D721Med (cell line): Measurements from ENCODE around the gene VWDE.
"Not testable (repeated sequence)": the region's sequence is repeated elsewhere in the genome, so short reads cannot be mapped to it uniquely, and the experiment has no call there.

Experiments used
- DNase-seq: peaks from one replicate; pipeline ENCODE4 v3.0.0; 2011; ENCODE audit warnings: low spot score; ENCODE audit not compliant: insufficient read length
- FAIRE-seq: peaks from 2 replicates; lab custom pipeline; 2011; peaks lifted over from hg19 to GRCh38; lab: Jason Lieb, UNC
- TF ChIP-seq, protein P1 (sequence below): IDR thresholded peaks from 2 replicates; pipeline ENCODE4 v1.5.1; 2012; ENCODE audit warnings: mild to moderate bottlenecking, control low read depth; ENCODE audit not compliant: insufficient read depth; ENCODE audit errors: missing control alignments

The VWDE gene

DNA sequence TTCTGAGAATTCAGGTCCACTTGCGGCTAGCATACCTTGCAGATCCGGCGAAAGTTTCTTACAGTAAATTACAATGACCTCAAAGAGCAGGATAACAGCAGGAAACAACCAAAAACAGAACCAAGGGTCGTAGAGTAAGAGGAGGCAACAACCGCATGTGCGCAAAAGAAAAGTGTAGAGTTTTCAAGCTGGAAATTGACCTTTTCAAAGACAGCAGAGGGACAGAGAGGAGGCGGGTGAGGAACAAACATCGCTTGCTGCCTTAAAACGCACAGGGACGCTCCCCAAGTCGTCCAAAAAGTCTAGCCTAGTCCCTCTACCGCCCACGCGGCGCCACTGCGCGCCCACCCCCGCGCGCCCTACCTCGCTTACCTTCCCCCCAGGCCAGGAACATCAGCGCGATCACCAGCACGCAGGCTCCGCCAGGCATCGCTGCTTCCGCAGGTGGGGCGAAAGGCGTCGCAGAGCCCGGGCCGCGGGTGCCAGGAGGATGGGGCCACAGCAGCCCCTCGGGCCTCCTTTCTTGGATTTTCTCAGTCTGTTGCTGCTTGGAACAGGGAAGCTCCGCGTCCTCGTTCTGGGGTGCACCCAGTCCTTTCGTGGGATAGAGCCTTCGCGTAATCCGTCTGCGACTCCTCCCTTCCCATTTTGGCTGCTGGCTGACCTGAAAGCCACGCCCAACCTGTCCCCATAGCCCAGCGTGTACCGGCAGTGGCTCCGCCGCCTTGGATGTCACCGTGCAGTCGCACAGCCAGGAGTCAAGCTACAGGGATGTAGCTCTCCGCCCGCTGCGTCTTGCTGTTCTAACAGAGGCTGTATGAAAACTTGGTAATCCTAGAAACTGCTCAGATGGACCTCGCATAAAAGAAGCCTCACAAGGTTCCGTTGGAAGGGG, at the start of gene VWDE:
TSS of gene VWDE (minus strand) at position 579 of the 895 bp plus-strand sequence. CDS start at position 430, 149 bp downstream.
- TF ChIP-seq, protein P1, sequence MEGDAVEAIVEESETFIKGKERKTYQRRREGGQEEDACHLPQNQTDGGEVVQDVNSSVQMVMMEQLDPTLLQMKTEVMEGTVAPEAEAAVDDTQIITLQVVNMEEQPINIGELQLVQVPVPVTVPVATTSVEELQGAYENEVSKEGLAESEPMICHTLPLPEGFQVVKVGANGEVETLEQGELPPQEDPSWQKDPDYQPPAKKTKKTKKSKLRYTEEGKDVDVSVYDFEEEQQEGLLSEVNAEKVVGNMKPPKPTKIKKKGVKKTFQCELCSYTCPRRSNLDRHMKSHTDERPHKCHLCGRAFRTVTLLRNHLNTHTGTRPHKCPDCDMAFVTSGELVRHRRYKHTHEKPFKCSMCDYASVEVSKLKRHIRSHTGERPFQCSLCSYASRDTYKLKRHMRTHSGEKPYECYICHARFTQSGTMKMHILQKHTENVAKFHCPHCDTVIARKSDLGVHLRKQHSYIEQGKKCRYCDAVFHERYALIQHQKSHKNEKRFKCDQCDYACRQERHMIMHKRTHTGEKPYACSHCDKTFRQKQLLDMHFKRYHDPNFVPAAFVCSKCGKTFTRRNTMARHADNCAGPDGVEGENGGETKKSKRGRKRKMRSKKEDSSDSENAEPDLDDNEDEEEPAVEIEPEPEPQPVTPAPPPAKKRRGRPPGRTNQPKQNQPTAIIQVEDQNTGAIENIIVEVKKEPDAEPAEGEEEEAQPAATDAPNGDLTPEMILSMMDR = no peak
- no peak for DNase-seq
- FAIRE-seq = no peak

GRCh38 chr7:12453136-12453535, 49.5 kb upstream of the VWDE start:
- DNase-seq, FAIRE-seq: not testable (repeated sequence)

DNA sequence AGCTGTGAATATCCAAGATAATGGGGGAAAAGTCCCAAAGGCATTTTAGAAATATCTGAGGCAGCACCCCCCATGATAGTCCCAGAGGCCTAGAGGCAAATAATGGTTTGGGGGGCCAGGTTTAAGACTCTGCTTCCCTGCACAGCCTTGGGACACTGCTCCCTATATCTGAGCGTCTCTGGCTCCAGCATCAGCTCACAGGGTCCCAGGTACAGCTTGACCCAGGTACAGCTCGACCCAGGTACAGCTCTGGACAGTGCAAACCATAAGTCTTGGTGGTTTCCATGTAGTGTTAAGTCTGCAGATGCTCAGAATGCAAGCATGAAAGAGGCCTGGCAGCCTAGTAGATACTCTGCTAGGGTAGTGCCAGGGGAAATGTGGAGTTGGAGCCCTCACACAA, 47.0 kb upstream of the VWDE start:
- no peak for DNase-seq
- no peak for FAIRE-seq
- TF ChIP-seq, protein P1 = no peak

DNA sequence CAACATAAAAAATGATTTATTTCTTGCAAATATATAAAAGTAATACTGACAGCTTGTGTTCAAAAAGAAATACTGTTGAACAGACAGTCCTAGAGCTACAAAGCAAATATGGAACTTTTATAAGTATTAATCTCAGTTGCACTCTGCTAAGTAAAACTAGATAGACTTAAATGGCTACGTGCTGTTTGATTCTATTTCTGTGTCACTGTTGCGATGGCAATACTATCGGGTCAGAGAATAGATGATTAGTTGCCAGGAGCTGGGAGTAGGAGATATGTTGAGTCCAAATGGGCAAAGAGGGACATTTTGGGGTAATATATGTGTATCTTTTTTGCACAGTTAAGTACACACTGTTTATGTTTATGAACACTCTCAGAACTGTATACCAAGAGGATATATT, 41.1 kb upstream of the VWDE start:
- no peak for DNase-seq
- FAIRE-seq = no peak
- TF ChIP-seq, protein P1 = no peak

GRCh38 chr7:12440229-12440628, 36.6 kb upstream of the VWDE start:
- TF ChIP-seq, protein P1 = no peak
- FAIRE-seq = no peak

GRCh38 chr7:12436896-12437535, 33.4 kb upstream of the VWDE start:
- FAIRE-seq = no peak
- TF ChIP-seq, protein P1 = peak; percentile 23
- no peak for DNase-seq

More at GRCh38 chr7:12440229-12440628, 36.6 kb upstream of the VWDE start:
- DNase-seq = no peak

DNA sequence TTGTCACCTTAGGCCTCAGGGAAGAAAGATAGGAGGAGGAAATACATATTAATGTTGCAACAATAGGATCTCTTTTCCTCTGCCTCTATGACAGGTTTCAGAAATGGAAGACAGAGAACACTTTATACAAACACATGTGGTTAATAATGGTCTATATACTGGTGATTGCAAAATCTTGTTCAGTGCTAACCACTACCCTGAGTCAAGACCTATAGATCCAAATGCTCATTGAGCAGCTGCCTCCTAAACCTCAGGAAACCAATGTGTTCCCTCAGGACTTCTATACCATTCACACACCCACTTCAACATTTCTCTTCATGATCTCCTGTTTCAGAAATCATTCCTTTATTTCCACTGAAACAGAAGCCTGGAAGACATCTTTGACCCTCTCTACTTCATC, 32.5 kb upstream of the VWDE start:
- no peak for DNase-seq
- FAIRE-seq = no peak
- TF ChIP-seq, protein P1 = no peak
